Endodermal cell (in vitro differentiated cells): ENCODE measurements around the gene RNU7-1. TPM values are rescaled to one million over a fixed set of nuclear protein-coding genes. Genes with fewer than 3 reads are reported as not detected.

Experiments used
- DNase-seq: peaks from one replicate; pipeline ENCODE4 v3.0.0-alpha.2; 2017
- H3K27ac ChIP-seq: 2 replicates; pipeline ENCODE4 v1.5.1; 2013; ENCODE audit warnings: mild to moderate bottlenecking, low read depth, low read length, moderate library complexity
- H3K27me3 ChIP-seq: 2 replicates; pipeline ENCODE4 v1.6.1; 2013; ENCODE audit warnings: mild to moderate bottlenecking, low read length, moderate library complexity; ENCODE audit not compliant: insufficient read depth, control insufficient read depth, poor library complexity, severe bottlenecking
- H3K36me3 ChIP-seq: 2 replicates; pipeline ENCODE4 v1.7.0; 2013; ENCODE audit warnings: mild to moderate bottlenecking, low read length, moderate library complexity; ENCODE audit not compliant: control insufficient read depth, insufficient read depth
- H3K4me1 ChIP-seq: one replicate; pipeline ENCODE4 v1.7.0; 2013; ENCODE audit warnings: low read length; ENCODE audit not compliant: control insufficient read depth, insufficient read depth
- H3K4me3 ChIP-seq: 2 replicates; pipeline ENCODE4 v1.5.1; 2013; ENCODE audit warnings: mild to moderate bottlenecking, low read length, moderate library complexity
- H3K9ac ChIP-seq: 2 replicates; pipeline ENCODE4 v1.6.1; 2013; ENCODE audit warnings: mild to moderate bottlenecking, low read length, moderate library complexity; ENCODE audit not compliant: poor library complexity, severe bottlenecking; ENCODE audit errors: extremely low read depth
- H3K9me3 ChIP-seq: 2 replicates; pipeline ENCODE4 v1.6.1; 2013; ENCODE audit warnings: mild to moderate bottlenecking, low read length, moderate library complexity; ENCODE audit not compliant: control insufficient read depth
- H3K27ac Mint-ChIP-seq: 2 replicates; pipeline ENCODE4 v1.8.0; 2020; ENCODE audit warnings: mixed read lengths
- H3K27me3 Mint-ChIP-seq: 2 replicates; pipeline ENCODE4 v1.8.0; 2021; ENCODE audit warnings: mild to moderate bottlenecking, mixed read lengths; ENCODE audit not compliant: insufficient read depth
- H3K36me3 Mint-ChIP-seq: 2 replicates; pipeline ENCODE4 v1.8.0; 2020; ENCODE audit warnings: low read depth, mixed read lengths
- H3K4me1 Mint-ChIP-seq: 2 replicates; pipeline ENCODE4 v1.8.0; 2020; ENCODE audit warnings: mixed read lengths
- H3K4me3 Mint-ChIP-seq: 2 replicates; pipeline ENCODE4 v1.8.0; 2020; ENCODE audit warnings: mild to moderate bottlenecking, moderate library complexity, mixed read lengths
- H3K9me3 Mint-ChIP-seq: 2 replicates; pipeline ENCODE4 v1.8.0; 2020; ENCODE audit warnings: mild to moderate bottlenecking, mixed read lengths
- CTCF ChIP-seq: fragments of 200-600 bp; sonication (generic); conservative IDR thresholded peaks from 2 replicates; pipeline ENCODE4 v1.5.0; 2021; ENCODE audit warnings: antibody characterized with exemption, mild to moderate bottlenecking
- WGBS, 2 experiments: methylation state at CpG; one replicate each; pipeline versions ENCODE4 v1.1.5 to v1.1.7; 2013; ENCODE audit warnings: missing lambda C conversion rate in 2 of 2, mixed read lengths in 1 of 2; ENCODE audit not compliant: insufficient coverage in 1 of 2, insufficient read length in 1 of 2; 5-methylcytosine and 5-hydroxymethylcytosine counted together
- total RNA-seq, 2 donors: library from RNA; stranded (reverse); fragmentation: NEBNext Ultra II Directional in 1 of 2; extraction: Animal tissue kit (Norgen Biotek cat#: 25700) in 1 of 2; gene quantifications; 2 replicates in 1 of 2; 3 replicates in 1 of 2; pipeline ENCODE4 v1.2.1, GENCODE V29; 2021

The RNU7-1 gene
- total RNA-seq, 2 donors from 2014 or later = not detected

DNA sequence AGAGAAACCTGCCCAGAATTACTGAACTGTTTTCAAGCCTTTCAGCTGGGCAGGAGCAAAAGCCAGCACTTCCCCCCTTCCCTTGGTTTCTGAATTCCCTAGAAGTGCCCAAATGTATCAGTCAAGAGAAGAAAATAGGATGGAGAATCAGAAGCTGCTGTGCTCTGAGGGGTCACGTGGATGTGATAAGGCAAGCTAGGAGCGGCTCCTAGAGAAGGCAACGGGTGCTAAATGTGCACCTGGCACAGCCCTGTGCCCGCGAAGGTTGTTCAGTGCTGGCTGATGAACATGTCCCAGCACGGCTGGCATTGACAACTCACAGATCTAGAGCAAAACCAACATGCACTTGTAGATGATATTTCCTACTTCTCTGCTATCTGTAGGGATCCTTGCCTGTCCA is 35.4 kb downstream of the RNU7-1 start:
- no peak for DNase-seq
- Mint-ChIP-seq H3K36me3 (peaks cover 83% of the 10 kb centered on the region), H3K27me3 (no peaks in the 10 kb centered on the region), H3K9me3 (no peaks in the 10 kb centered on the region), H3K27ac (peak overlapping the region; percentile 28), H3K4me3 (no peak overlapping the region), H3K4me1 (no peaks in the 10 kb centered on the region)
- TF ChIP-seq CTCF = no peak
- Histone ChIP-seq H3K9ac (no peak overlapping the region), H3K36me3 (peaks cover 79% of the 10 kb centered on the region), H3K4me1 (no peaks in the 10 kb centered on the region), H3K4me3 (no peak overlapping the region), H3K27me3 (no peaks in the 10 kb centered on the region), H3K9me3 (no peaks in the 10 kb centered on the region), H3K27ac (no peak overlapping the region)
- WGBS, 2 experiments = 92 to 93% methylated on average over 6 of the region's 6 CpGs

GRCh38 chr12:6979453-6979852 is 35.8 kb downstream of the RNU7-1 start:
- H3K27me3 Mint-ChIP-seq = no peaks in the 10 kb centered on the region
- WGBS, 2 experiments = 92 to 100% methylated on average over 3 of the region's 3 CpGs
- Histone ChIP-seq H3K36me3 (peaks cover 78% of the 10 kb centered on the region), H3K27me3 (no peaks in the 10 kb centered on the region), H3K27ac (no peak overlapping the region), H3K4me1 (no peaks in the 10 kb centered on the region), H3K9me3 (no peaks in the 10 kb centered on the region), H3K4me3 (no peak overlapping the region), H3K9ac (no peak overlapping the region)
- no peaks in the 10 kb centered on the region for H3K4me1 Mint-ChIP-seq
- no peak overlapping the region for H3K27ac Mint-ChIP-seq
- H3K9me3 Mint-ChIP-seq = no peaks in the 10 kb centered on the region
- peaks cover 79% of the 10 kb centered on the region for H3K36me3 Mint-ChIP-seq
- H3K4me3 Mint-ChIP-seq = no peak overlapping the region
- TF ChIP-seq CTCF = no peak
- DNase-seq = no peak

- H3K27ac Mint-ChIP-seq = no peak overlapping the region
- WGBS, 2 experiments = 80 to 93% methylated on average over 1 to 4 of the region's 4 CpGs
- Histone ChIP-seq H3K9me3 (no peaks in the 10 kb centered on the region), H3K27ac (no peak overlapping the region), H3K4me3 (no peak overlapping the region), H3K9ac (no peak overlapping the region), H3K4me1 (no peaks in the 10 kb centered on the region), H3K27me3 (no peaks in the 10 kb centered on the region), H3K36me3 (peaks cover 72% of the 10 kb centered on the region)
- peaks cover 73% of the 10 kb centered on the region for H3K36me3 Mint-ChIP-seq
- DNase-seq = no peak
- no peaks in the 10 kb centered on the region for H3K27me3 Mint-ChIP-seq
- H3K4me3 Mint-ChIP-seq = no peak overlapping the region
- TF ChIP-seq CTCF = no peak
- H3K9me3 Mint-ChIP-seq = no peaks in the 10 kb centered on the region
- H3K4me1 Mint-ChIP-seq = no peaks in the 10 kb centered on the region
Observed at GRCh38 chr12:6980075-6980474, 36.5 kb downstream of the RNU7-1 start.
